Spleen (tissue), 7 donors: ENCODE results near the gene ADAMTS1.

ENCODE experiments used
- CTCF ChIP-seq, 11 experiments: fragments of 200-600 bp in 7 of 11; fragments of 450-650 bp in 4 of 11; sonication (generic) in 4 of 11; IDR thresholded peaks in 8 of 11; conservative IDR thresholded peaks in 3 of 11; 1 replicate in 7 of 11; 2 replicates in 4 of 11; pipeline versions ENCODE4 v1.4.0 to v1.8.0; 2016 to 2021; ENCODE audit warnings: antibody characterized with exemption in 11 of 11, inconsistent platforms in 4 of 11, mild to moderate bottlenecking in 1 of 11
- POLR2AphosphoS5 ChIP-seq, 3 donors: sonication (generic); formaldehyde crosslinking; IDR thresholded peaks; one replicate each; pipeline ENCODE4 v1.5.1; 2017; ENCODE audit warnings: antibody characterized with exemption in 3 of 3
- donor health status: DM: no; HTN: no; CAD: no; lungs with moderate emphysema.
- donor health status: DM: no; HTN: no; CAD: no.
- donor health status: DM: no; HTN: no; CAD: no.

GRCh38 chr21:26844258-26845065 is 747 bp downstream of the ADAMTS1 start:
- TF ChIP-seq POLR2AphosphoS5 (IDR thresholded peaks at IDR 0.05) (no peak), CTCF (IDR thresholded peaks at IDR 0.05 in 8 of 11, conservative IDR thresholded peaks at IDR 0.05 in 3 of 11) (no peak)
